Natural killer cell treated with Interleukin-12 subunit alpha and Interleukin-12 subunit beta and Interleukin-15 and Interleukin-18, amount 100 ng/mL, for 72 hours (primary cell): ENCODE results near the gene ORC6. TPM values are rescaled to one million over a fixed set of nuclear protein-coding genes. Genes with fewer than 3 reads are reported as not detected.

Experiments
- ATAC-seq, 2 donors: fragments of 150-1000 bp; cut with Tn5 transposase in 1 of 2; sonication (Bioruptor Pico), chemical (Tn5 transposase) in 1 of 2; 2 replicates each; pipeline ENCODE4 v1.10.0; 2021
- DNase-seq: peaks from one replicate; pipeline ENCODE4 v3.0.0; 2022; ENCODE audit warnings: low spot score
- H3K27ac Mint-ChIP-seq, 2 donors: 1 replicate in 1 of 2; 2 replicates in 1 of 2; pipeline ENCODE4 v1.8.0; 2022; ENCODE audit warnings: mixed read lengths in 2 of 2, mild to moderate bottlenecking in 1 of 2, moderate library complexity in 1 of 2
- H3K27me3 Mint-ChIP-seq, 2 donors: 1 replicate in 1 of 2; 2 replicates in 1 of 2; pipeline ENCODE4 v1.8.0; 2022; ENCODE audit warnings: mixed read lengths in 2 of 2
- H3K36me3 Mint-ChIP-seq: one replicate; pipeline ENCODE4 v1.8.0; 2022; ENCODE audit warnings: mixed read lengths
- H3K4me1 Mint-ChIP-seq, 2 donors: 1 replicate in 1 of 2; 2 replicates in 1 of 2; pipeline ENCODE4 v1.8.0; 2022; ENCODE audit warnings: low read depth in 2 of 2, mixed read lengths in 2 of 2, mild to moderate bottlenecking in 1 of 2
- H3K4me3 Mint-ChIP-seq: one replicate; pipeline ENCODE4 v1.8.0; 2022; ENCODE audit warnings: mixed read lengths
- H3K9me3 Mint-ChIP-seq: 2 replicates; pipeline ENCODE4 v1.8.0; 2022; ENCODE audit warnings: mixed read lengths
- total RNA-seq, 2 donors: library from RNA; stranded (reverse); gene quantifications; one replicate each; pipeline ENCODE4 v1.2.3, GENCODE V29; 2022

The ORC6 gene
- total RNA-seq, 2 donors from 2014 or later, result 26.1 to 73.1 TPM

GRCh38 chr16:46730801-46731690, 41.6 kb downstream of the ORC6 start:
- H3K27me3 Mint-ChIP-seq, result peaks cover 0 to 7% of the 10 kb centered on the region in 2 donors
- ATAC-seq (no peak), DNase-seq (no peak)
- H3K27ac Mint-ChIP-seq, result no peak overlapping the region
- H3K4me3 Mint-ChIP-seq, result no peak overlapping the region
- no peaks in the 10 kb centered on the region for H3K4me1 Mint-ChIP-seq
- H3K9me3 Mint-ChIP-seq, result no peaks in the 10 kb centered on the region
- H3K36me3 Mint-ChIP-seq, result peaks cover 2% of the 10 kb centered on the region

GRCh38 chr16:46731691-46732555, 42.5 kb downstream of the ORC6 start:
- Mint-ChIP-seq H3K4me1 (no peaks in the 10 kb centered on the region), H3K4me3 (no peak overlapping the region), H3K9me3 (no peaks in the 10 kb centered on the region), H3K27me3 (no peaks in the 10 kb centered on the region), H3K27ac (no peak overlapping the region), H3K36me3 (no peaks in the 10 kb centered on the region)
- ATAC-seq (peak in 1 of 2 donors; percentile 7), DNase-seq (no peak)

DNA sequence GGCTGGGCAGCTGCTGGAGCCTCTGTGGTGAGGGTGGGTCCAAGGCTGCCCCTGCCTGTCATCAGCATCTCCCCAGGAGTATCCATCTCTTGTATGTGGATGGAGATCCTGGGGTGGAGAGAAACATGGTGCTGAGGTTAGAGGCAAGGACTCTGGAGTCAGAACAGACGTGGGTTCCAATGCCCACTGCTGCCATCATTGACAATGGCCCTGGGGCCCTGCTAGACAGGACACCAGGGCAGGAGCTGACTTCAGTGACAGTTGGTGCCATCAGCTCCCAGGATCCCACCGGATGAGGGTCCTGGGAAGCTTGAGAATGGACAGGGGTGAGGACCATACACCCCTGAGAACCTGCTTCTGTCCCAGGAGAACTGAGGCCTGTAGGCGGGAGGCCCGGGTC, 43.1 kb downstream of the ORC6 start:
- H3K36me3 Mint-ChIP-seq, result no peaks in the 10 kb centered on the region
- no peak overlapping the region for H3K27ac Mint-ChIP-seq
- no peaks in the 10 kb centered on the region for H3K4me1 Mint-ChIP-seq
- no peaks in the 10 kb centered on the region for H3K9me3 Mint-ChIP-seq
- no peak for DNase-seq
- no peak for ATAC-seq
- no peaks in the 10 kb centered on the region for H3K27me3 Mint-ChIP-seq
- no peak overlapping the region for H3K4me3 Mint-ChIP-seq

DNA sequence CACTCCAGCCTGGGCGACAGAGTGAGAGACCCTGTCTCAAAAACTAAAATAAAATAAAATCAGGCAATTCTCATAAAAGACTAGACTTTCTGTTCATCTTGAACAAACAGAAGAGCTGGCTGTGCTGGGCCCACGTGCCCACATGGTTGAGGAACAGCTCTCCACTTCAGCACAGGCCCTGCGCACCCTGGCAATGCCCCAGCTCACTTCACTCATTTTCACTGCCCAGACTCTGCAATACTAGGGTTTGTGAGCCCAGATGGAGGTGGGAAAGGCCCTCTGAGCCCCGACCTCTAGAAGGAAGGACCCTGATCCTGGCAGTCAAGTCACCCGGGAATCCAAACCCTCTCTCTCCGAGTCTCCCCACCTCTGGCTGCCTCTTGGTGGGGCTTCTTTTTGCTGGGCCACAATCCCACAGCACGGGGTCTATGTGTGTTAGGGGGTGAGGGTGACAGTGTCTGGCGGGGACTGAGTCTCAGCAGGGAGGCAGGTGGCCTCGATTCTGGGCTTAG, 43.9 kb downstream of the ORC6 start:
- H3K4me1 Mint-ChIP-seq, result no peaks in the 10 kb centered on the region
- no peaks in the 10 kb centered on the region for H3K9me3 Mint-ChIP-seq
- no peak overlapping the region for H3K4me3 Mint-ChIP-seq
- DNase-seq (no peak), ATAC-seq (no peak)
- no peak overlapping the region for H3K27ac Mint-ChIP-seq
- H3K36me3 Mint-ChIP-seq, result no peaks in the 10 kb centered on the region
- no peaks in the 10 kb centered on the region for H3K27me3 Mint-ChIP-seq

DNA sequence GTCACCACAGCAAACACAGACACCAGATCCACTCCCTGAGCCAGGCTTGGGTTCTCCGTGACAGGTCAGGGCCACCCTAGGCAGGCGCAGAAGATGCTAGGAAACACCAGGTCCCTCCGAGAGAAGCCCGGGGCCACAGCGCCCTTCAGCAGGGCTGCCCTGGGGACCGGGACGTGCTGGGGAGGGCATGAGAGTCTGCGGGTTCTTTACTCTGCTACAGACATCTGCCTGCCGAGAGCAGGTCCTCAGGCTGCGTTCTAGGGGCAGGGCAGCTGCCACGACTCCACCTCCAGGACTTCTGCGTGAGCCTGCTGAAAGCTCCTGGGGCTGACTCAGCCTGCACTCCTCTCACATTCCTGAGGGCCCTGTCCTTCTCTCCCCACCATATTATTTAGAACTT, 47.2 kb downstream of the ORC6 start:
- no peaks in the 10 kb centered on the region for H3K27me3 Mint-ChIP-seq
- H3K9me3 Mint-ChIP-seq, result no peaks in the 10 kb centered on the region
- H3K4me1 Mint-ChIP-seq, result no peaks in the 10 kb centered on the region
- H3K27ac Mint-ChIP-seq, result no peak overlapping the region
- DNase-seq, result no peak
- ATAC-seq, result no peak
- no peaks in the 10 kb centered on the region for H3K36me3 Mint-ChIP-seq
- no peak overlapping the region for H3K4me3 Mint-ChIP-seq

DNA sequence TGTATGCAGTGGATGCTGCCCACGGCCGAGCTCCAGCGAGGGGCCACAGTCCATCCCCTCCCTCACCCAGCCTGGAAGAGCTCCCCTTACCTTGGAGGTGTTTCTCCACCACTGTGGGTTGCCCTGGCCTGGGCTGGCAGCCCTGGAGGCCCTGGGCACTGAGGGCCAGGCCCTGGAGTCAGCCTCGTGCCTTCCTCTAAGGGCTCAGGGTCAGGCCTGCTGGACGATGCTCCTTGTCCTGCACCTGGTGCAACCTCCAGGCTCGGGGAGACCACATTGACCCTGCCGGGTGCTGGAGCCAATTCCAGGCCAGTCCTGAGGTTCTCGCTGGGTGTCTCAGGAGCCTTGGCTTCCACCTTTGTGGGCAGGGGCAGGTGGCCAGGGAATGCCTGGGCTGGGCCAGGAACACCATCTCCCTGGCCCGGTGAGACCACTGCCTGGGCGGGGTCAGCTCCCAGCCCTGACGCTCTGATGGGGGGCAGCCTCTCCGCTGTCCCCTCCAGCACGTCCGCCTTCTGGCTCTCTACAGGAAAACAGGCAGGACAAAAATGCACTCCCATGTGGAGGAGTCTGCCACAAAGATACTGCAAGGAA, 48.3 kb downstream of the ORC6 start:
- no peak for ATAC-seq
- H3K9me3 Mint-ChIP-seq, result no peaks in the 10 kb centered on the region
- H3K4me3 Mint-ChIP-seq, result no peak overlapping the region
- no peaks in the 10 kb centered on the region for H3K4me1 Mint-ChIP-seq
- H3K27ac Mint-ChIP-seq, result no peak overlapping the region
- H3K36me3 Mint-ChIP-seq, result no peaks in the 10 kb centered on the region
- H3K27me3 Mint-ChIP-seq, result no peaks in the 10 kb centered on the region
- DNase-seq, result no peak

GRCh38 chr16:46739934-46740333, 50.5 kb downstream of the ORC6 start:
- H3K36me3 Mint-ChIP-seq, result no peaks in the 10 kb centered on the region
- no peak overlapping the region for H3K27ac Mint-ChIP-seq
- H3K27me3 Mint-ChIP-seq, result no peaks in the 10 kb centered on the region
- H3K4me3 Mint-ChIP-seq, result no peak overlapping the region
- DNase-seq (no peak), ATAC-seq (no peak)
- H3K4me1 Mint-ChIP-seq, result peaks cover 0 to 4% of the 10 kb centered on the region in 2 donors
- no peaks in the 10 kb centered on the region for H3K9me3 Mint-ChIP-seq

- H3K4me1 Mint-ChIP-seq, result peaks cover 0 to 4% of the 10 kb centered on the region in 2 donors
- H3K9me3 Mint-ChIP-seq, result no peaks in the 10 kb centered on the region
- no peaks in the 10 kb centered on the region for H3K36me3 Mint-ChIP-seq
- H3K4me3 Mint-ChIP-seq, result peak overlapping the region; percentile 14
- H3K27ac Mint-ChIP-seq, result no peak overlapping the region
- H3K27me3 Mint-ChIP-seq, result no peaks in the 10 kb centered on the region
- DNase-seq, result no peak
- ATAC-seq, result peak in 1 of 2 donors; percentile 27
Observed at GRCh38 chr16:46743232-46743719, 53.8 kb downstream of the ORC6 start.

GRCh38 chr16:46745617-46746016, 56.2 kb downstream of the ORC6 start:
- H3K36me3 Mint-ChIP-seq, result no peaks in the 10 kb centered on the region
- H3K27me3 Mint-ChIP-seq, result no peaks in the 10 kb centered on the region
- H3K9me3 Mint-ChIP-seq, result no peaks in the 10 kb centered on the region
- DNase-seq (no peak), ATAC-seq (no peak)
- H3K4me3 Mint-ChIP-seq, result no peak overlapping the region
- H3K27ac Mint-ChIP-seq, result no peak overlapping the region
- peaks cover 0 to 4% of the 10 kb centered on the region in 2 donors for H3K4me1 Mint-ChIP-seq

DNA sequence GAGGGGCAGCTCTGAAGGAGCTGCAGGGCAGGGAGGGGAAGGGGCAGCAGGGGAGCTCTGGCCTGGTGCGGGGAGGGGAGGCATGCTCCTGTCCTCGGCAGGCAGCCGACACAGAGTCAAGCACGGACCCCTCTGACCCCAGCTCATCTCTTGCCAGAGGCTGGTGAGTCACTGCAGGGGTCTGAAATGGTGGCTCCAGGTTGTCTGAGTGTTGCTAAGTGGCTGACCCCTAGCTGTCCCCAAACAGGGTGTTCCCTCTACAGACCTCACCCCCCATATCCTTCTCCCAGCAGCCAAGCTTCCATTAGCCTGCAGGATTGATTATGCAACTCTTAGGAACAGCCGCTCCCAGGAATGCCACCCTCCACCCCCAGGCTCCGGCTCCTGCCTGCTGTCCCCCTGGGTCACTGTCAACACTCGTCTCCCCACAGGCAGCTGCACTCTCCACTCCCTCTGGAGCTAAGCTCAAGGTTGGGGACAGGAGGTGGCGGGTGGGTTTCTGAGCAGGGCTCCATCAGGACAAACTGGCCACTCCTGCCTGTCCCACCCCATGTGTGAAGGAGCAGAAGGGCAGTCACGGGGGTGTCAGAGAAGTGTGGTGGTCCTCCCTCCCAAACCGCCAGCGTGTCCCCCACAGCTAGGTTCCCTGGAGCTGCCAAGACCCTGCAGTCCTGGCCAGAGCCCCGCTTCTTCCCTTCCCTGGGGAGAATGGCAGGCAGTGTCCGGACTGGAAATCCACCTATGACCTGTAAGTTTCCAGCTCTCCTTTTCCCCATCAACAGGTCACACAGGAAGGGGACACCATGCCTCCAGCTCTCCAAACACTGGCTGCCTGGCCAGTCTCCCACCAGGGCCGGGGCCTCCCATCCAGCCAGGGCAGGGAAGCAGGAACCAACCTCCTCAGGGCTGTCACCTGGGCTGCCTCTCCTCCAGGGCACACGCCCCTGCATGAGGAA, 57.6 kb downstream of the ORC6 start:
- Mint-ChIP-seq H3K9me3 (no peaks in the 10 kb centered on the region), H3K36me3 (no peaks in the 10 kb centered on the region), H3K27ac (no peak overlapping the region), H3K4me1 (peaks cover 0 to 4% of the 10 kb centered on the region in 2 donors), H3K27me3 (no peaks in the 10 kb centered on the region), H3K4me3 (no peak overlapping the region)
- ATAC-seq, result peak; percentile 10 to 26
- DNase-seq, result no peak
